Left lobe of liver (tissue), 1 donor: ENCODE measurements around the gene KCNG4. TPM values are rescaled to one million over a fixed set of nuclear protein-coding genes. Genes with fewer than 3 reads are reported as not detected.

ENCODE experiments used
- total RNA-seq: library from RNA; stranded (reverse); gene quantifications from one replicate; pipeline ENCODE4 v1.2.1, GENCODE V29; 2021
- donor health status: DM: no; HTN: yes; CAD: no.

KCNG4 gene
- total RNA-seq, 1 donor from 2014 or later = not detected

Other genes with a start within 250 kb of the KCNG4 start
- not detected for gene SLC38A8, start 197.2 kb downstream of the KCNG4 start, total RNA-seq
- gene MBTPS1, start 123.1 kb downstream of the KCNG4 start, total RNA-seq = 41.3 TPM
- 4.7 TPM for gene HSDL1, start 94.8 kb downstream of the KCNG4 start, total RNA-seq
- gene DNAAF1, start 94.7 kb downstream of the KCNG4 start, total RNA-seq = not detected
- 19.9 TPM for gene TAF1C, start 53.0 kb downstream of the KCNG4 start, total RNA-seq
- not detected for gene ADAD2, start 48.9 kb downstream of the KCNG4 start, total RNA-seq
- gene WFDC1, start 54.9 kb upstream of the KCNG4 start, total RNA-seq = 1.4 TPM
- gene ATP2C2, start 128.5 kb upstream of the KCNG4 start, total RNA-seq = 0.18 TPM